Measurements from ENCODE around the gene SMARCD1. TPM values are rescaled to one million over a fixed set of nuclear protein-coding genes. Genes with fewer than 3 reads are reported as not detected.

The SMARCD1 gene
- total and polyA plus RNA-seq, 2 experiments from 2014 or later: 124 to 287 TPM

DNA sequence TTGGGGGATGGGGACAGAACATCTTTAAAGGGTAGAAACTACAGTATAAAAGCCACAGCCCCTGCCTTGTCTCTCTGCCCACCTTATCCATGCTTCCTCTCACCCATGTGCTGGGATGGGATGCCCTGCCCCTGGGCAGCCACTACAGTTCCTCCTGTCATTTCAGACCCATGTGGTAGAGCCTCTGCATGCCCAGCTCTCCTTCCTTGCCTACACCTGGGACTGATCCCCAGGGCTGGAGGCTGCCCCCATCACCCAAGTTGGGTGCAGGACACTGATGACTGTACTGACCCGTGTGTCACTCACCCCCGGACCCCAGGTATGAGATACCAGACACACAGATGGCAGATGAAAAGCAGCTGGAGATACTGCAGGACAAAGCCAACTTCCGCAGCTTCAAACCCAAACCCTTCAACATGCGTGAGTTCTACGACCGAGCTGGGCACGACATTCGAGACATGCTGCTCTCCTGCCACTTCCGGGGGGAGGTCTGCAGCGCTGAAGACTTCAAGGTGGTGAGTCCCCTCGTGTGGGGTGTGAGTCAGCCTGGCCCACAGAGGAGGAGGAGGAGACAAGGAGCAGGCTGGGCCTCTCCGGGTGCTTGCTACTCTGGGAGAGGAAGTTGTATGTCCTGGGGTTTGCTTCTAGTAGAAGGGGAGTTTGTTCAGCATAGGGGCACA lies 25.6 kb upstream of the SMARCD1 start (continued):
- TF ChIP-seq, protein P1, sequence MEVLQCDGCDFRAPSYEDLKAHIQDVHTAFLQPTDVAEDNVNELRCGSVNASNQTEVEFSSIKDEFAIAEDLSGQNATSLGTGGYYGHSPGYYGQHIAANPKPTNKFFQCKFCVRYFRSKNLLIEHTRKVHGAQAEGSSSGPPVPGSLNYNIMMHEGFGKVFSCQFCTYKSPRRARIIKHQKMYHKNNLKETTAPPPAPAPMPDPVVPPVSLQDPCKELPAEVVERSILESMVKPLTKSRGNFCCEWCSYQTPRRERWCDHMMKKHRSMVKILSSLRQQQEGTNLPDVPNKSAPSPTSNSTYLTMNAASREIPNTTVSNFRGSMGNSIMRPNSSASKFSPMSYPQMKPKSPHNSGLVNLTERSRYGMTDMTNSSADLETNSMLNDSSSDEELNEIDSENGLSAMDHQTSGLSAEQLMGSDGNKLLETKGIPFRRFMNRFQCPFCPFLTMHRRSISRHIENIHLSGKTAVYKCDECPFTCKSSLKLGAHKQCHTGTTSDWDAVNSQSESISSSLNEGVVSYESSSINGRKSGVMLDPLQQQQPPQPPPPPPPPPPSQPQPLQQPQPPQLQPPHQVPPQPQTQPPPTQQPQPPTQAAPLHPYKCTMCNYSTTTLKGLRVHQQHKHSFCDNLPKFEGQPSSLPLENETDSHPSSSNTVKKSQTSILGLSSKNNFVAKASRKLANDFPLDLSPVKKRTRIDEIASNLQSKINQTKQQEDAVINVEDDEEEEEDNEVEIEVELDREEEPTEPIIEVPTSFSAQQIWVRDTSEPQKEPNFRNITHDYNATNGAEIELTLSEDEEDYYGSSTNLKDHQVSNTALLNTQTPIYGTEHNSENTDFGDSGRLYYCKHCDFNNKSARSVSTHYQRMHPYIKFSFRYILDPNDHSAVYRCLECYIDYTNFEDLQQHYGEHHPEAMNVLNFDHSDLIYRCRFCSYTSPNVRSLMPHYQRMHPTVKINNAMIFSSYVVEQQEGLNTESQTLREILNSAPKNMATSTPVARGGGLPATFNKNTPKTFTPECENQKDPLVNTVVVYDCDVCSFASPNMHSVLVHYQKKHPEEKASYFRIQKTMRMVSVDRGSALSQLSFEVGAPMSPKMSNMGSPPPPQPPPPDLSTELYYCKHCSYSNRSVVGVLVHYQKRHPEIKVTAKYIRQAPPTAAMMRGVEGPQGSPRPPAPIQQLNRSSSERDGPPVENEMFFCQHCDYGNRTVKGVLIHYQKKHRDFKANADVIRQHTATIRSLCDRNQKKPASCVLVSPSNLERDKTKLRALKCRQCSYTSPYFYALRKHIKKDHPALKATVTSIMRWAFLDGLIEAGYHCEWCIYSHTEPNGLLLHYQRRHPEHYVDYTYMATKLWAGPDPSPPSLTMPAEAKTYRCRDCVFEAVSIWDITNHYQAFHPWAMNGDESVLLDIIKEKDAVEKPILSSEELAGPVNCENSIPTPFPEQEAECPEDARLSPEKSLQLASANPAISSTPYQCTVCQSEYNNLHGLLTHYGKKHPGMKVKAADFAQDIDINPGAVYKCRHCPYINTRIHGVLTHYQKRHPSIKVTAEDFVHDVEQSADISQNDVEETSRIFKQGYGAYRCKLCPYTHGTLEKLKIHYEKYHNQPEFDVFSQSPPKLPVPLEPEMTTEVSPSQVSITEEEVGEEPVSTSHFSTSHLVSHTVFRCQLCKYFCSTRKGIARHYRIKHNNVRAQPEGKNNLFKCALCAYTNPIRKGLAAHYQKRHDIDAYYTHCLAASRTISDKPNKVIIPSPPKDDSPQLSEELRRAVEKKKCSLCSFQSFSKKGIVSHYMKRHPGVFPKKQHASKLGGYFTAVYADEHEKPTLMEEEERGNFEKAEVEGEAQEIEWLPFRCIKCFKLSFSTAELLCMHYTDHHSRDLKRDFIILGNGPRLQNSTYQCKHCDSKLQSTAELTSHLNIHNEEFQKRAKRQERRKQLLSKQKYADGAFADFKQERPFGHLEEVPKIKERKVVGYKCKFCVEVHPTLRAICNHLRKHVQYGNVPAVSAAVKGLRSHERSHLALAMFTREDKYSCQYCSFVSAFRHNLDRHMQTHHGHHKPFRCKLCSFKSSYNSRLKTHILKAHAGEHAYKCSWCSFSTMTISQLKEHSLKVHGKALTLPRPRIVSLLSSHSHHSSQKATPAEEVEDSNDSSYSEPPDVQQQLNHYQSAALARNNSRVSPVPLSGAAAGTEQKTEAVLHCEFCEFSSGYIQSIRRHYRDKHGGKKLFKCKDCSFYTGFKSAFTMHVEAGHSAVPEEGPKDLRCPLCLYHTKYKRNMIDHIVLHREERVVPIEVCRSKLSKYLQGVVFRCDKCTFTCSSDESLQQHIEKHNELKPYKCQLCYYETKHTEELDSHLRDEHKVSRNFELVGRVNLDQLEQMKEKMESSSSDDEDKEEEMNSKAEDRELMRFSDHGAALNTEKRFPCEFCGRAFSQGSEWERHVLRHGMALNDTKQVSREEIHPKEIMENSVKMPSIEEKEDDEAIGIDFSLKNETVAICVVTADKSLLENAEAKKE (CRISPR knock-in tag; IDR thresholded peaks at IDR 0.05): no peak

GRCh38 chr12:50060120-50060468 lies 25.0 kb upstream of the SMARCD1 start:
- H3K4me3 Mint-ChIP-seq: no peak overlapping the region
- peaks cover 45% of the 10 kb centered on the region for H3K27me3 Mint-ChIP-seq (ENCODE audit: insufficient read depth, low read depth, poor library complexity)
- ATAC-seq (no peak), DNase-seq (ENCODE audit: low spot score) (no peak)
- Histone ChIP-seq H3K79me2 (replicated peaks; ENCODE audit: insufficient read depth) (no peaks in the 10 kb centered on the region), H3K9me2 (ENCODE audit: insufficient read depth) (no peaks in the 10 kb centered on the region), H3K36me3 (ENCODE audit: insufficient read depth) (no peaks in the 10 kb centered on the region), H3K4me3 (no peak overlapping the region), H3K27me3 (ENCODE audit: insufficient read depth) (peaks cover 70% of the 10 kb centered on the region), H3K4me2 (no peak overlapping the region), H4K20me1 (replicated peaks; ENCODE audit: insufficient read depth) (no peaks in the 10 kb centered on the region), H3K27ac (ENCODE audit: low read depth) (no peak overlapping the region), H2AFZ (no peak overlapping the region), H3K4me1 (ENCODE audit: insufficient read depth) (peaks cover 9% of the 10 kb centered on the region), H3F3A (replicated peaks; ENCODE audit: low read depth) (peaks cover 9% of the 10 kb centered on the region)
- peaks cover 28% of the 10 kb centered on the region for H3K4me1 Mint-ChIP-seq
- H3K27ac Mint-ChIP-seq: no peak overlapping the region
- H3K36me3 Mint-ChIP-seq (ENCODE audit: low read depth): no peaks in the 10 kb centered on the region; the same call in 2 of the 3 replicates
- H3K9me3 Mint-ChIP-seq: no peaks in the 10 kb centered on the region; the same call in 1 of the 3 replicates
- no peak for TF ChIP-seq STAT1 (IDR thresholded peaks at IDR 0.05; ENCODE audit: unreplicated experiment)
- TF ChIP-seq POLR2AphosphoS5 (IDR thresholded peaks at IDR 0.05; ENCODE audit: low read depth): no peak

DNA sequence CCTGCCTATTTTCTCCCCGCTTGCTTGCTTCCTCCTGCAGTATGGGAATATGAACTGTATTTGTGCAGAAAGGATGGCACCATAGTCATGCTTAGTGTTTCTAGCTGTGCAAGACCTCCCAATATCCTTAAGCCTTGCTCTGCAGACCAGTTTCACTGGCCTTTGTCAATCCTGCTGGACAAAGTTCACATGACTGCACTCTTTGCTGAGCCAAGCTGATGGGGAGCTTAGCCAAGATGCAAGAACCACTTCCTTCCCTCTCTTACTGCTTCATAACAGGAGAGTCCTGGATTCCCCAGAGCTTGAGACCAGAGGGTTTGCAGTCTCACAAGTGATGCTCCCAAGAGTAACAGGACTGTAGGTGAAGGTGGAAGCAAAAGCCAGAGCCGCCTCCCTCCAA lies 24.0 kb upstream of the SMARCD1 start:
- Histone ChIP-seq H3K9me2 (ENCODE audit: insufficient read depth) (no peaks in the 10 kb centered on the region), H3K27ac (ENCODE audit: low read depth) (no peak overlapping the region), H3K79me2 (replicated peaks; ENCODE audit: insufficient read depth) (no peaks in the 10 kb centered on the region), H2AFZ (no peak overlapping the region), H3K36me3 (ENCODE audit: insufficient read depth) (no peaks in the 10 kb centered on the region), H3K4me2 (no peak overlapping the region), H4K20me1 (replicated peaks; ENCODE audit: insufficient read depth) (no peaks in the 10 kb centered on the region), H3K4me1 (ENCODE audit: insufficient read depth) (peaks cover 8% of the 10 kb centered on the region), H3K4me3 (no peak overlapping the region), H3K27me3 (ENCODE audit: insufficient read depth) (peaks cover 60% of the 10 kb centered on the region), H3F3A (replicated peaks; ENCODE audit: low read depth) (peaks cover 8% of the 10 kb centered on the region)
- H3K4me3 Mint-ChIP-seq: no peak overlapping the region
- H3K27ac Mint-ChIP-seq: no peak overlapping the region
- H3K27me3 Mint-ChIP-seq (ENCODE audit: insufficient read depth, low read depth, poor library complexity): peaks cover 34% of the 10 kb centered on the region
- DNase-seq (ENCODE audit: low spot score) (no peak), ATAC-seq (no peak)
- H3K9me3 Mint-ChIP-seq: no peaks in the 10 kb centered on the region; the same call in 2 of the 3 replicates
- peaks cover 22% of the 10 kb centered on the region for H3K4me1 Mint-ChIP-seq
- H3K36me3 Mint-ChIP-seq (ENCODE audit: low read depth): no peaks in the 10 kb centered on the region; the same call in 2 of the 3 replicates
- TF ChIP-seq STAT1 (IDR thresholded peaks at IDR 0.05; ENCODE audit: unreplicated experiment): no peak
- no peak for TF ChIP-seq POLR2AphosphoS5 (IDR thresholded peaks at IDR 0.05; ENCODE audit: low read depth)
- TF ChIP-seq CREB1 (CRISPR knock-in tag; IDR thresholded peaks at IDR 0.05; ENCODE audit: low read depth): no peak
- TF ChIP-seq EZH2 (IDR thresholded peaks at IDR 0.05; ENCODE audit: low read depth, unreplicated experiment): no peak
- TF ChIP-seq NANOG (IDR thresholded peaks at IDR 0.05; ENCODE audit: borderline replicate concordance): no peak
